Body of pancreas (tissue), 4 donors: Measurements from ENCODE around the gene SPARCL1.

Experiments
- CTCF ChIP-seq, 7 experiments: fragments of 450-650 bp in 4 of 7; fragments of 200-600 bp in 3 of 7; sonication (generic) in 3 of 7; IDR thresholded peaks; one replicate each; pipeline ENCODE4 v1.5.1; 2016 to 2019; ENCODE audit warnings: antibody characterized with exemption in 7 of 7
- POLR2A ChIP-seq, 3 donors: fragments of 450-650 bp; IDR thresholded peaks; one replicate each; pipeline ENCODE4 v1.6.1; 2016; ENCODE audit warnings: antibody characterized with exemption in 3 of 3, mild to moderate bottlenecking in 2 of 3

- TF ChIP-seq CTCF (IDR thresholded peaks at IDR 0.05) (no peak), POLR2A (IDR thresholded peaks at IDR 0.05) (no peak)
Measured at GRCh38 chr4:87512400-87512799, 16.8 kb downstream of the SPARCL1 start.
